Activated effector memory CD4-positive, alpha-beta T cell treated with anti-CD3 and anti-CD28 coated beads, Interleukin-2, amount 50 U/mL, for 16 hours (primary cell): ENCODE results near the gene KDM3B.
"Not testable (repeated sequence)": the region's sequence is repeated elsewhere in the genome, so short reads cannot be mapped to it uniquely, and the experiment has no call there.

Experiments used
- DNase-seq: peaks from one replicate; pipeline ENCODE4 v3.0.0-alpha.2; 2020

The KDM3B gene

GRCh38 chr5:138468133-138468965 lies 115.9 kb downstream of the KDM3B start:
- DNase-seq = no peak

- DNase-seq = no peak
Observed at GRCh38 chr5:138468966-138469539, 116.6 kb downstream of the KDM3B start.

GRCh38 chr5:138469540-138470321 lies 117.2 kb downstream of the KDM3B start:
- no peak for DNase-seq

- no peak for DNase-seq
Observed at GRCh38 chr5:138470322-138471051, 118.0 kb downstream of the KDM3B start.

- no peak for DNase-seq
Observed at GRCh38 chr5:138471052-138471361, 118.5 kb downstream of the KDM3B start.

- DNase-seq = no peak
Observed at GRCh38 chr5:138472353-138472752, 119.9 kb downstream of the KDM3B start.

- DNase-seq = not testable (repeated sequence)
Observed at GRCh38 chr5:138473151-138473550, 120.7 kb downstream of the KDM3B start.

GRCh38 chr5:138476918-138477317 lies 124.4 kb downstream of the KDM3B start:
- DNase-seq = no peak

- DNase-seq = peak; percentile 16
Observed at GRCh38 chr5:138482638-138483037, 130.2 kb downstream of the KDM3B start.
